Transverse colon (tissue), 4 donors: ENCODE results near the gene TRIM67. TPM values are rescaled to one million over a fixed set of nuclear protein-coding genes. Genes with fewer than 3 reads are reported as not detected.

Source experiments
- DNase-seq: peaks from one replicate; pipeline ENCODE4 v3.0.0-alpha.2; 2019
- H3K27ac ChIP-seq, 4 donors: fragments of 200-600 bp; sonication (generic); 2 replicates each; pipeline ENCODE4 v1.5.1; 2016 to 2018; ENCODE audit warnings: inconsistent platforms in 4 of 4
- H3K27me3 ChIP-seq: fragments of 200-600 bp; sonication (generic); 2 replicates; pipeline ENCODE4 v1.5.1; 2017; ENCODE audit warnings: inconsistent platforms
- H3K36me3 ChIP-seq, 4 donors: fragments of 200-600 bp; sonication (generic); 2 replicates each; pipeline ENCODE4 v1.5.1; 2017 to 2019; ENCODE audit warnings: inconsistent platforms in 4 of 4
- H3K4me1 ChIP-seq, 4 donors: fragments of 200-600 bp; sonication (generic); 2 replicates each; pipeline ENCODE4 v1.5.1; 2017 to 2020; ENCODE audit warnings: inconsistent platforms in 4 of 4
- H3K4me3 ChIP-seq, 4 donors: fragments of 200-600 bp; sonication (generic); 1 replicate in 1 of 4; 2 replicates in 3 of 4; pipeline versions ENCODE4 v1.5.1 to v1.6.1; 2017 to 2019; ENCODE audit warnings: inconsistent platforms in 4 of 4
- H3K9me3 ChIP-seq, 2 donors: fragments of 200-600 bp; sonication (generic); 2 replicates each; pipeline ENCODE4 v1.5.1; 2017 to 2019; ENCODE audit warnings: inconsistent platforms in 2 of 2
- EP300 ChIP-seq: sonication (generic); formaldehyde crosslinking; IDR thresholded peaks from one replicate; pipeline ENCODE4 v1.6.1; 2017; ENCODE audit warnings: antibody characterized with exemption, low read depth
- POLR2A ChIP-seq: fragments of 450-650 bp; IDR thresholded peaks from one replicate; pipeline ENCODE4 v1.6.1; 2016; ENCODE audit warnings: antibody characterized with exemption, mild to moderate bottlenecking, moderate library complexity
- POLR2AphosphoS5 ChIP-seq, 3 donors: sonication (generic); formaldehyde crosslinking; IDR thresholded peaks; one replicate each; pipeline ENCODE4 v1.6.1; 2016; ENCODE audit warnings: antibody characterized with exemption in 3 of 3
- WGBS, 2 donors: methylation state at CpG; one replicate each; pipeline ENCODE4 v1.1.5; 2018; ENCODE audit warnings: low coverage in 1 of 2; 5-methylcytosine and 5-hydroxymethylcytosine counted together
- in situ Hi-C, 4 donors: fragments of 200-750 bp; cut with MboI; loops; one replicate each; pipeline versions ENCODE4 v1.15.0 to v1.15.1; 2017; ENCODE audit warnings: low sequenced_read_pairs in 3 of 4, low pct_ligation_motif_present in 1 of 4, low pct_unique_long_range_greater_than_20kb in 1 of 4
- intact Hi-C: fragments of 100-400 bp; cut with DNase I; formaldehyde crosslinking; loops from one replicate; pipeline ENCODE4 v1.15.1; 2023; ENCODE audit warnings: low total_unique reads
- total RNA-seq, 4 donors: library from RNA; depleted of rRNA; stranded (reverse); fragments of >200 nt; gene quantifications; one replicate each; pipeline ENCODE4 v1.1.0, GENCODE V29; 2016
- TF ChIP-seq, protein P1 (sequence below), 5 experiments: fragments of 200-600 bp in 3 of 5; fragments of 450-650 bp in 2 of 5; sonication (generic) in 3 of 5; IDR thresholded peaks; 1 replicate in 2 of 5; 2 replicates in 3 of 5; pipeline ENCODE4 v1.5.1; 2016 to 2017; ENCODE audit warnings: antibody characterized with exemption in 5 of 5, inconsistent platforms in 3 of 5, mild to moderate bottlenecking in 2 of 5, moderate library complexity in 1 of 5

The TRIM67 gene
- total RNA-seq, 4 donors from 2014 or later = under 0.01 to 0.16 TPM; not detected in 2

DNA sequence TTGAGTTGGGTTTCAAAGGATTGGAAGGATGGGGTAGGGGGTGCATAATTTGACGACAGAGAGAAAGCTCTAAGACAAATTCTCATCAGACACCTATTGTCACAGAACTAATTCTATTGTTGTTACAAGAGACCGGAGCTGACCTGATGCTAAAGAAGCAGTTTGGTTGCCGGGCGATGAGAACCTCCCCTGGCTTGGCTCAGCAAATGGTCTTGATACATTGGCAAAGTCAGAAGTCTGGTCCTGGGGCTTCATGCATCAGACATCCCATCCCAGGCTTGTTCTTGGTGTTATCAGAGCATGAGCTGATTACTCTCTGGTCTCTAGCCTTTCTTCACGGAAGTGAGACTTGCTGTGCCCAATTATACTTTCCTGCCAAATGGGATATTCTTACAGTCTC is 15.4 kb downstream of the TRIM67 start:
- Histone ChIP-seq H3K36me3 (no peaks in the 10 kb centered on the region), H3K4me1 (no peaks in the 10 kb centered on the region), H3K4me3 (no peak overlapping the region), H3K27ac (no peak overlapping the region), H3K9me3 (no peaks in the 10 kb centered on the region), H3K27me3 (peaks cover 73% of the 10 kb centered on the region)
- intact Hi-C loops (no loop called here), in situ Hi-C loops (no loop called here)
- WGBS, 2 donors = 42 to 66% methylated on average over 2 to 5 of the region's 5 CpGs
- no peak for DNase-seq
- no peak for TF ChIP-seq POLR2AphosphoS5 (IDR thresholded peaks at IDR 0.05)
- TF ChIP-seq POLR2A = no peak
- TF ChIP-seq, protein P1, sequence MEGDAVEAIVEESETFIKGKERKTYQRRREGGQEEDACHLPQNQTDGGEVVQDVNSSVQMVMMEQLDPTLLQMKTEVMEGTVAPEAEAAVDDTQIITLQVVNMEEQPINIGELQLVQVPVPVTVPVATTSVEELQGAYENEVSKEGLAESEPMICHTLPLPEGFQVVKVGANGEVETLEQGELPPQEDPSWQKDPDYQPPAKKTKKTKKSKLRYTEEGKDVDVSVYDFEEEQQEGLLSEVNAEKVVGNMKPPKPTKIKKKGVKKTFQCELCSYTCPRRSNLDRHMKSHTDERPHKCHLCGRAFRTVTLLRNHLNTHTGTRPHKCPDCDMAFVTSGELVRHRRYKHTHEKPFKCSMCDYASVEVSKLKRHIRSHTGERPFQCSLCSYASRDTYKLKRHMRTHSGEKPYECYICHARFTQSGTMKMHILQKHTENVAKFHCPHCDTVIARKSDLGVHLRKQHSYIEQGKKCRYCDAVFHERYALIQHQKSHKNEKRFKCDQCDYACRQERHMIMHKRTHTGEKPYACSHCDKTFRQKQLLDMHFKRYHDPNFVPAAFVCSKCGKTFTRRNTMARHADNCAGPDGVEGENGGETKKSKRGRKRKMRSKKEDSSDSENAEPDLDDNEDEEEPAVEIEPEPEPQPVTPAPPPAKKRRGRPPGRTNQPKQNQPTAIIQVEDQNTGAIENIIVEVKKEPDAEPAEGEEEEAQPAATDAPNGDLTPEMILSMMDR (IDR thresholded peaks at IDR 0.05) = no peak
- no peak for TF ChIP-seq EP300

DNA sequence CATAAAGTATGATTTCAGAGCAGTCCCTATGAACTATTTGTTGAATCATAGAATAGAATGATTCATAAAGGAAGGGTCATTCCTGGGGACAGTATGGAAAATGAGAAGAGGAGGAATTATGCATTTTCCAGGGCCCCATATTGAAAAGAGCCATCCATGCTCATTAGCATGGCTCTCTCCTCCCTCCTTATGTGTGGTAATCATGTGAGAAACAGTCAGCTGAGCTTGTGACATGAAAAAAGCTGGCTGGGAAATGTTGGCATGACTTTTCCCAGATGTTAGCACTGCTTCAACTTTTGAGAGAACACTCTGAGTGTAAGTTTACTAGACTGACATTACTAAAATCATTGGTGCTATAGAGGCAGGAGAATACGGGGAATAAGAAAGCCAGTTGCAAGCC is 16.1 kb downstream of the TRIM67 start:
- Histone ChIP-seq H3K36me3 (no peaks in the 10 kb centered on the region), H3K9me3 (no peaks in the 10 kb centered on the region), H3K27ac (no peak overlapping the region), H3K4me1 (no peaks in the 10 kb centered on the region), H3K27me3 (peaks cover 80% of the 10 kb centered on the region), H3K4me3 (no peak overlapping the region)
- in situ Hi-C loops (no loop called here), intact Hi-C loops (no loop called here)
- WGBS, 2 donors = 75 to 87% methylated on average over 1 of the region's 1 CpG
- DNase-seq = no peak
- TF ChIP-seq, protein P1 (IDR thresholded peaks at IDR 0.05) = no peak
- no peak for TF ChIP-seq EP300
- TF ChIP-seq POLR2AphosphoS5 (IDR thresholded peaks at IDR 0.05) = no peak
- TF ChIP-seq POLR2A = no peak

DNA sequence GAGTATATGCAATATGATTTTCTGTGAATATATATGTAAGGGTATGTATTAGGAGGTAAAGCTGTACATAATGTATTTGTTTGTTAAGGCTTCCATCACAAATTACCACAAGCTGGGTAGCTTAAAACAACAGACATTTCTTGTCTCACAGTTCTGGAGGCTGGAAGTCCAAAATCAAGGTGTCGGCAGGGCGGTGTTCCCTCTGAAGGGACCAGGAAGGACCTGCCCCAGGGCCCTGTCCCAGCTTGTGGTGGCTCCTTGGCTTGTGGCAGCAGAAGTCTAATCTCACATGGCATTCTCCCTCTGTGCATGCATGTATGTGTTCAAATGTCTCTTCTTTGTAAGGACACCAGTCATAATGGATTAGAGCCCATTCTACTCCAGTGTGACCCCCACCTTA is 17.1 kb downstream of the TRIM67 start:
- Histone ChIP-seq H3K27me3 (peaks cover 89% of the 10 kb centered on the region), H3K4me1 (no peaks in the 10 kb centered on the region), H3K9me3 (no peaks in the 10 kb centered on the region), H3K4me3 (no peak overlapping the region), H3K36me3 (no peaks in the 10 kb centered on the region), H3K27ac (no peak overlapping the region)
- in situ Hi-C loops = no loop called here
- 79 to 91% methylated on average over 2 of the region's 2 CpGs for WGBS, 2 donors
- intact Hi-C loops = no loop called here
- TF ChIP-seq, protein P1 (IDR thresholded peaks at IDR 0.05) = no peak
- DNase-seq = no peak

DNA sequence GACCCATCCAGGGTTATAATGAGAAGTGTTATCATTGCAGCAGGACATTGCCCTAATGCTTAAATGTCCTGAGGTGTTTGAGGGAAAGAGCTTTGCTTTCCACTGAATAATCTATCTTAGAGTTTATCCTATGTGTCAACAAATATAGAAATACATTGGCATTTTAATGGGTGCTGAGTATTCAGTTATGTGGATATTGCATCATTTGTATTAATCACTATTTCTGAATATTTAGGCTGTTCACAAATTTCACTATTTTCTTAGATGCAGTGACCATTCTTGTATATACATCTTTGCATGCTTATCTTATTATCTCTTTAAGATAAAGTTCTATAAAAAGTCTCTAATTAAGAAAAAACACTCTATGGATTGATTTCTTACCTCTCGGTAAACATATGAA is 18.2 kb downstream of the TRIM67 start:
- Histone ChIP-seq H3K27me3 (peaks cover 81% of the 10 kb centered on the region), H3K4me3 (no peak overlapping the region), H3K36me3 (no peaks in the 10 kb centered on the region), H3K9me3 (no peaks in the 10 kb centered on the region), H3K27ac (no peak overlapping the region), H3K4me1 (no peaks in the 10 kb centered on the region)
- in situ Hi-C loops = no loop called here
- 97 to 100% methylated on average over 1 of the region's 1 CpG for WGBS, 2 donors
- intact Hi-C loops = no loop called here
- no peak for DNase-seq
- no peak for TF ChIP-seq POLR2A
- no peak for TF ChIP-seq EP300
- TF ChIP-seq POLR2AphosphoS5 (IDR thresholded peaks at IDR 0.05) = no peak
- TF ChIP-seq, protein P1 (IDR thresholded peaks at IDR 0.05) = no peak
